ENCODE measurements around the gene UBXN11.

DNA sequence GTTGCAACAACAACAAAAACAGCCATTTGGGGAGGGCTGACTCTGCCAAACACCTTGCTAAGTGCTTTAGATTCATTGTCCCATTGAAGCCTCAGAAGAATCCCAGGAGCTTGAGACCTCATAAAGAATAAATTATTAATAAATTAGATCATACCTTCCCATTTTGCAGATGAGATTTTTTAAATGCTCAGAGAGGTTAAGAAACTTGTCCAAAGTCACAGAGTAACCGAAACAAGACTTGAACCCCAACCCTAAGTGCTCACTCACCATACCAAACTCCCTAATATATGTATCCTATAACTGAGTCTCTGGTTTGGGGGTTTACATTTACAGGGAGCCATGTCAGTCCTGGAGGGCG, 43.9 kb upstream of the UBXN11 start:
- TF ChIP-seq, protein P1, sequence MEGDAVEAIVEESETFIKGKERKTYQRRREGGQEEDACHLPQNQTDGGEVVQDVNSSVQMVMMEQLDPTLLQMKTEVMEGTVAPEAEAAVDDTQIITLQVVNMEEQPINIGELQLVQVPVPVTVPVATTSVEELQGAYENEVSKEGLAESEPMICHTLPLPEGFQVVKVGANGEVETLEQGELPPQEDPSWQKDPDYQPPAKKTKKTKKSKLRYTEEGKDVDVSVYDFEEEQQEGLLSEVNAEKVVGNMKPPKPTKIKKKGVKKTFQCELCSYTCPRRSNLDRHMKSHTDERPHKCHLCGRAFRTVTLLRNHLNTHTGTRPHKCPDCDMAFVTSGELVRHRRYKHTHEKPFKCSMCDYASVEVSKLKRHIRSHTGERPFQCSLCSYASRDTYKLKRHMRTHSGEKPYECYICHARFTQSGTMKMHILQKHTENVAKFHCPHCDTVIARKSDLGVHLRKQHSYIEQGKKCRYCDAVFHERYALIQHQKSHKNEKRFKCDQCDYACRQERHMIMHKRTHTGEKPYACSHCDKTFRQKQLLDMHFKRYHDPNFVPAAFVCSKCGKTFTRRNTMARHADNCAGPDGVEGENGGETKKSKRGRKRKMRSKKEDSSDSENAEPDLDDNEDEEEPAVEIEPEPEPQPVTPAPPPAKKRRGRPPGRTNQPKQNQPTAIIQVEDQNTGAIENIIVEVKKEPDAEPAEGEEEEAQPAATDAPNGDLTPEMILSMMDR (IDR thresholded peaks at IDR 0.05): no peak
- TF ChIP-seq POLR2A (IDR thresholded peaks at IDR 0.05) (no peak), EP300 (IDR thresholded peaks at IDR 0.05) (no peak)
